ENCODE data around the gene NKX3-2. TPM values are rescaled to one million over a fixed set of nuclear protein-coding genes. Genes with fewer than 3 reads are reported as not detected.

The NKX3-2 gene
- total RNA-seq, 2 donors from 2014 or later = not detected

- peaks cover 26 to 47% of the 10 kb centered on the region in 2 donors for H3K36me3 Mint-ChIP-seq
- peaks cover 4 to 5% of the 10 kb centered on the region in 2 donors for H3K9me3 Mint-ChIP-seq
- ATAC-seq (no peak), DNase-seq (ENCODE audit: low spot score in 2 of 2) (no peak)
- peak overlapping the region in 1 of 2 donors; percentile 57 for H3K27ac Mint-ChIP-seq
These were observed 5.2 kb downstream of the NKX3-2 start for GRCh38 chr4:13539047-13539618.

- DNase-seq (ENCODE audit: low spot score in 2 of 2) = no peak
- Mint-ChIP-seq H3K36me3 (peaks cover 26 to 47% of the 10 kb centered on the region in 2 donors), H3K9me3 (peaks cover 4 to 5% of the 10 kb centered on the region in 2 donors), H3K27ac (peak overlapping the region in 1 of 2 donors; percentile 57)
- no peak for ATAC-seq
These were observed 5.8 kb downstream of the NKX3-2 start for GRCh38 chr4:13538427-13538973.

- ATAC-seq = no peak
- Mint-ChIP-seq H3K36me3 (peaks cover 26 to 42% of the 10 kb centered on the region in 2 donors), H3K9me3 (peaks cover 4 to 5% of the 10 kb centered on the region in 2 donors), H3K27ac (no peak overlapping the region)
- DNase-seq (ENCODE audit: low spot score in 2 of 2) = peak in 1 of 2 donors; percentile 7
These were observed 6.5 kb downstream of the NKX3-2 start for GRCh38 chr4:13537832-13538177.

- peak overlapping the region in 1 of 2 donors; percentile 50 for H3K27ac Mint-ChIP-seq
- peaks cover 4 to 5% of the 10 kb centered on the region in 2 donors for H3K9me3 Mint-ChIP-seq
- peak in 1 of 2 donors; percentile 10 for DNase-seq (ENCODE audit: low spot score in 2 of 2)
- no peak for ATAC-seq
- H3K36me3 Mint-ChIP-seq = peaks cover 26 to 39% of the 10 kb centered on the region in 2 donors
These were observed 7.1 kb downstream of the NKX3-2 start for GRCh38 chr4:13537011-13537831.

GRCh38 chr4:13536607-13537006 lies 7.7 kb downstream of the NKX3-2 start:
- Mint-ChIP-seq H3K9me3 (peaks cover 4 to 5% of the 10 kb centered on the region in 2 donors), H3K27ac (peak overlapping the region in 1 of 2 donors; percentile 53), H3K36me3 (peaks cover 27 to 42% of the 10 kb centered on the region in 2 donors)
- ATAC-seq = no peak
- DNase-seq (ENCODE audit: low spot score in 2 of 2) = no peak

GRCh38 chr4:13535708-13536361 lies 8.5 kb downstream of the NKX3-2 start:
- Mint-ChIP-seq H3K27ac (peak overlapping the region in 1 of 2 donors; percentile 91), H3K9me3 (peaks cover 4 to 5% of the 10 kb centered on the region in 2 donors), H3K36me3 (peaks cover 35 to 44% of the 10 kb centered on the region in 2 donors)
- DNase-seq (ENCODE audit: low spot score in 2 of 2) (peak in 1 of 2 donors; percentile 9), ATAC-seq (no peak)

- peak overlapping the region in 1 of 2 donors; percentile 91 for H3K27ac Mint-ChIP-seq
- no peak for ATAC-seq
These were observed 9.2 kb downstream of the NKX3-2 start for GRCh38 chr4:13535118-13535517.

GRCh38 chr4:13534344-13535063 lies 9.8 kb downstream of the NKX3-2 start:
- H3K27ac Mint-ChIP-seq = no peak overlapping the region
- DNase-seq (ENCODE audit: low spot score in 2 of 2) (no peak), ATAC-seq (no peak)
- peaks cover 4 to 5% of the 10 kb centered on the region in 2 donors for H3K9me3 Mint-ChIP-seq
- peaks cover 31 to 40% of the 10 kb centered on the region in 2 donors for H3K36me3 Mint-ChIP-seq

More at GRCh38 chr4:13535118-13535517, 9.2 kb downstream of the NKX3-2 start:
- Mint-ChIP-seq H3K36me3 (peaks cover 34 to 46% of the 10 kb centered on the region in 2 donors), H3K9me3 (peaks cover 4 to 5% of the 10 kb centered on the region in 2 donors)
- DNase-seq (ENCODE audit: low spot score in 2 of 2) = no peak

- H3K9me3 Mint-ChIP-seq = peaks cover 4 to 7% of the 10 kb centered on the region in 2 donors
- H3K27ac Mint-ChIP-seq = no peak overlapping the region
- DNase-seq (ENCODE audit: low spot score in 2 of 2) (no peak), ATAC-seq (no peak)
- peaks cover 32 to 43% of the 10 kb centered on the region in 2 donors for H3K36me3 Mint-ChIP-seq
These were observed 10.5 kb downstream of the NKX3-2 start for GRCh38 chr4:13533670-13534343.

GRCh38 chr4:13531625-13531998 lies 12.7 kb downstream of the NKX3-2 start:
- H3K27ac Mint-ChIP-seq = no peak overlapping the region
- peaks cover 18 to 33% of the 10 kb centered on the region in 2 donors for H3K36me3 Mint-ChIP-seq
- no peak for DNase-seq (ENCODE audit: low spot score in 2 of 2)
- peaks cover 0 to 4% of the 10 kb centered on the region in 2 donors for H3K9me3 Mint-ChIP-seq
- no peak for ATAC-seq

- Mint-ChIP-seq H3K36me3 (peaks cover 18 to 29% of the 10 kb centered on the region in 2 donors), H3K9me3 (peaks cover 0 to 4% of the 10 kb centered on the region in 2 donors), H3K27ac (no peak overlapping the region)
- no peak for DNase-seq (ENCODE audit: low spot score in 2 of 2)
- no peak for ATAC-seq
These were observed 13.3 kb downstream of the NKX3-2 start for GRCh38 chr4:13530823-13531624.

GRCh38 chr4:13529128-13529919 lies 15.0 kb downstream of the NKX3-2 start:
- peak in 1 of 2 donors; percentile 6 for DNase-seq (ENCODE audit: low spot score in 2 of 2)
- ATAC-seq = no peak
- Mint-ChIP-seq H3K9me3 (peaks cover 0 to 4% of the 10 kb centered on the region in 2 donors), H3K27ac (no peak overlapping the region), H3K36me3 (peaks cover 28 to 41% of the 10 kb centered on the region in 2 donors)

GRCh38 chr4:13528821-13529127 lies 15.5 kb downstream of the NKX3-2 start:
- Mint-ChIP-seq H3K36me3 (peaks cover 33 to 47% of the 10 kb centered on the region in 2 donors), H3K27ac (peak overlapping the region in 1 of 2 donors; percentile 36), H3K9me3 (peaks cover 0 to 4% of the 10 kb centered on the region in 2 donors)
- DNase-seq (ENCODE audit: low spot score in 2 of 2) (no peak), ATAC-seq (no peak)
